A549 (cell line): ENCODE data around the gene MACF1. TPM values are rescaled to one million over a fixed set of nuclear protein-coding genes. Genes with fewer than 3 reads are reported as not detected.

Experiments
- ATAC-seq, 2 experiments: fragments of 200-7000 bp in 1 of 2; fragments of >200 bp in 1 of 2; cut with Nextera tagmentation in 1 of 2; cut with Tn5 transposase in 1 of 2; 3 replicates each; pipeline versions ENCODE4 v1.8.0 to v1.9.1; 2018 to 2020; ENCODE audit warnings: mild to moderate bottlenecking in 1 of 2, moderate library complexity in 1 of 2
- CTCF ChIA-PET: fragments of 300-600 bp; sonication (Branson Sonifier 250); formaldehyde crosslinking; extraction: SDS; loops from one replicate; lab custom pipeline; 2021; ENCODE audit warnings: antibody characterized with exemption, inconsistent platforms; lab: Yijun Ruan, JAX
- POLR2A ChIA-PET: fragments of 350-600 bp; formaldehyde crosslinking; extraction: SDS; loops from one replicate; lab custom pipeline; 2021; ENCODE audit warnings: antibody characterized with exemption, inconsistent platforms; lab: Yijun Ruan, JAX
- DNase-seq, 2 experiments: peaks; one replicate each; pipeline versions ENCODE4 v3.0.0 to v3.0.0-alpha.2; 2011 to 2016; ENCODE audit warnings: low read depth in 1 of 2, low spot score in 1 of 2
- FAIRE-seq: peaks from 2 replicates; lab custom pipeline; 2011; peaks lifted over from hg19 to GRCh38; lab: Jason Lieb, UNC
- H3K27ac ChIP-seq, 2 experiments: fragments of >200 bp; sonication (Bioruptor Twin); formaldehyde crosslinking; 3 replicates each; pipeline ENCODE4 v1.5.1; 2016 to 2017
- H3K4me1 ChIP-seq: fragments of >200 bp; sonication (Bioruptor Twin); formaldehyde crosslinking; 3 replicates; pipeline ENCODE4 v1.6.1; 2016
- H3K4me2 ChIP-seq: fragments of >200 bp; sonication (Bioruptor Twin); formaldehyde crosslinking; 3 replicates; pipeline ENCODE4 v1.6.1; 2016
- H3K4me3 ChIP-seq: fragments of >200 bp; sonication (Bioruptor Twin); formaldehyde crosslinking; 3 replicates; pipeline ENCODE4 v1.5.1; 2016
- H3K9me3 ChIP-seq: fragments of >200 bp; sonication (Bioruptor Twin); formaldehyde crosslinking; 3 replicates; pipeline ENCODE4 v1.6.1; 2016
- ATOH8 ChIP-seq: fragments of 250-450 bp; sonication (Bioruptor Pico); IDR thresholded peaks from 2 replicates; pipeline ENCODE4 v1.5.0; 2020; ENCODE audit warnings: low read depth, mild to moderate bottlenecking, moderate library complexity
- CBX2 ChIP-seq: fragments of 200-600 bp; sonication (generic); IDR thresholded peaks from 2 replicates; pipeline ENCODE4 v1.6.1; 2016; ENCODE audit warnings: low read depth, mild to moderate bottlenecking, borderline replicate concordance
- CBX8 ChIP-seq: fragments of 200-600 bp; sonication (generic); IDR thresholded peaks from 2 replicates; pipeline ENCODE4 v1.6.1; 2016
- CHD4 ChIP-seq: fragments of 200-600 bp; sonication (generic); IDR thresholded peaks from 2 replicates; pipeline ENCODE4 v1.6.1; 2016; ENCODE audit warnings: antibody characterized with exemption, mild to moderate bottlenecking, borderline replicate concordance
- CTCF ChIP-seq: fragments of >200 bp; sonication (Bioruptor Twin); formaldehyde crosslinking; IDR thresholded peaks from 3 replicates; pipeline ENCODE4 v1.5.1; 2016
- EHF ChIP-seq: fragments of 250-450 bp; sonication (Bioruptor Pico); IDR thresholded peaks from 2 replicates; pipeline ENCODE4 v1.5.0; 2020; ENCODE audit warnings: mild to moderate bottlenecking
- ELK1 ChIP-seq: fragments of 150-350 bp; IDR thresholded peaks from 2 replicates; pipeline ENCODE4 v1.6.1; 2014; ENCODE audit warnings: low read depth, mild to moderate bottlenecking, low read length
- FOSB ChIP-seq: fragments of 250-450 bp; sonication (Bioruptor Pico); IDR thresholded peaks from 2 replicates; pipeline ENCODE4 v1.5.0; 2020; ENCODE audit warnings: mild to moderate bottlenecking, moderate library complexity
- HES2 ChIP-seq: fragments of >200 bp; sonication (Bioruptor Twin); formaldehyde crosslinking; IDR thresholded peaks from 2 replicates; pipeline ENCODE4 v1.6.1; 2016
- HMGXB4 ChIP-seq: fragments of 250-450 bp; sonication (Bioruptor Pico); IDR thresholded peaks from 2 replicates; pipeline ENCODE4 v1.5.0; 2021; ENCODE audit warnings: mild to moderate bottlenecking, moderate library complexity, borderline replicate concordance
- JUN ChIP-seq, 2 experiments: fragments of >200 bp; sonication (Bioruptor Twin); formaldehyde crosslinking; IDR thresholded peaks; 2 replicates in 1 of 2; 3 replicates in 1 of 2; pipeline ENCODE4 v1.6.1; 2016 to 2017
- JUNB ChIP-seq: fragments of >200 bp; sonication (Bioruptor Twin); formaldehyde crosslinking; IDR thresholded peaks from 2 replicates; pipeline ENCODE4 v1.6.1; 2016
- KDM5A ChIP-seq: fragments of 200-600 bp; sonication (generic); IDR thresholded peaks from 2 replicates; pipeline ENCODE4 v1.6.1; 2016; ENCODE audit warnings: antibody characterized with exemption, mild to moderate bottlenecking
- MAX ChIP-seq: IDR thresholded peaks from 2 replicates; pipeline ENCODE4 v1.6.1; 2012
- MAZ ChIP-seq: fragments of 150-350 bp; IDR thresholded peaks from 2 replicates; pipeline ENCODE4 v1.6.1; 2014; ENCODE audit warnings: antibody characterized with exemption, low read depth, low read length, borderline replicate concordance
- NR3C1 ChIP-seq: fragments of >200 bp; sonication (Bioruptor Twin); formaldehyde crosslinking; IDR thresholded peaks from 3 replicates; pipeline ENCODE4 v1.6.1; 2017
- PHF8 ChIP-seq: fragments of 200-600 bp; sonication (generic); IDR thresholded peaks from 2 replicates; pipeline ENCODE4 v1.6.1; 2016; ENCODE audit warnings: low read depth, mild to moderate bottlenecking, antibody characterized with exemption, moderate library complexity, borderline replicate concordance
- POLR2AphosphoS2 ChIP-seq: conservative IDR thresholded peaks from 2 replicates; pipeline ENCODE4 v1.6.1; 2012; ENCODE audit warnings: low read length, improper control_type of control experiment, inconsistent platforms
- RARB ChIP-seq: fragments of 250-450 bp; sonication (Bioruptor Pico); IDR thresholded peaks from 2 replicates; pipeline ENCODE4 v1.8.0; 2021; ENCODE audit warnings: mild to moderate bottlenecking, moderate library complexity
- REST ChIP-seq: fragments of 200-600 bp; sonication (generic); IDR thresholded peaks from 2 replicates; pipeline ENCODE4 v1.6.1; 2016; ENCODE audit warnings: antibody characterized with exemption, mild to moderate bottlenecking, moderate library complexity
- TP53 ChIP-seq: fragments of 250-450 bp; sonication (Bioruptor Pico); IDR thresholded peaks from 2 replicates; pipeline ENCODE4 v1.5.0; 2021; ENCODE audit warnings: mild to moderate bottlenecking, moderate library complexity
- USF2 ChIP-seq: fragments of 450-650 bp; IDR thresholded peaks from 2 replicates; pipeline ENCODE4 v1.6.1; 2014; ENCODE audit warnings: antibody characterized with exemption
- ZFP36 ChIP-seq: fragments of 450-650 bp; IDR thresholded peaks from 2 replicates; pipeline ENCODE4 v1.6.1; 2014; ENCODE audit warnings: borderline replicate concordance; ENCODE audit not compliant: partially characterized antibody
- ZNF302 ChIP-seq: fragments of 250-450 bp; sonication (Bioruptor Pico); IDR thresholded peaks from 2 replicates; pipeline ENCODE4 v1.9.0; 2021; ENCODE audit warnings: inconsistent platforms, mild to moderate bottlenecking, moderate library complexity
- WGBS: methylation state at CpG from one replicate; pipeline ENCODE4 v1.1.6; 2017; ENCODE audit errors: missing lambda C conversion rate; 5-methylcytosine and 5-hydroxymethylcytosine counted together
- polyA plus RNA-seq, 4 experiments: library from polyadenylated mRNA; depleted of rRNA in 3 of 4; stranded (reverse); fragments of >200 nt; fragmentation: RNase III in 1 of 4; extraction: RNeasy Plus Mini Kit Qiagen cat#74134 plus additional on column Dnase treatment in 1 of 4; gene quantifications; 2 replicates in 3 of 4; 3 replicates in 1 of 4; pipeline ENCODE4 v1.2.3, GENCODE V29; 2011 to 2017

MACF1 gene
- polyA plus RNA-seq, 2 of the 4 experiments (the other 2 are of a cell fraction), result 45.7 to 64.2 TPM

GRCh38 chr1:39415553-39415952 is 211.1 kb downstream of the MACF1 start:
- no peak for ATAC-seq
- no peak overlapping the region for H3K27ac ChIP-seq
- no peak overlapping the region for H3K4me3 ChIP-seq
- TF ChIP-seq CBX8, result no peak
- TF ChIP-seq POLR2AphosphoS2, result no peak
- TF ChIP-seq HES2, result no peak
- no peak for TF ChIP-seq EHF (CRISPR knock-in tag)
- no peak for TF ChIP-seq CHD4
- TF ChIP-seq NR3C1, result no peak
- no peak for TF ChIP-seq USF2
- TF ChIP-seq REST, result no peak
- no peak for TF ChIP-seq ELK1
- no peak for TF ChIP-seq CBX2
- TF ChIP-seq HMGXB4 (CRISPR knock-in tag), result no peak
- TF ChIP-seq TP53 (CRISPR knock-in tag), result no peak
- no peak for TF ChIP-seq ZFP36
- no peak for TF ChIP-seq MAX
- TF ChIP-seq MAZ, result no peak
- TF ChIP-seq JUN (IDR thresholded peaks at IDR 0.05), result no peak
- TF ChIP-seq KDM5A, result no peak
- no peak for TF ChIP-seq PHF8
- TF ChIP-seq, all 56 proteins: peak for 0
- Histone ChIP-seq H3K9me3 (no peaks in the 10 kb centered on the region), H3K4me1 (peaks cover 42% of the 10 kb centered on the region; the same call in 2 of the 3 replicates), H3K4me2 (peak overlapping the region; percentile 24)
- 92% methylated on average over 9 of the region's 9 CpGs for WGBS
- CTCF ChIA-PET, result interaction anchor here (1.6 to 1.9 kb wide), 2 partner anchors 11 to 37 kb away, joined by 4 to 6 read pairs; no protein-coding TSS in a partner anchor
- FAIRE-seq (no peak), DNase-seq (no peak)
- POLR2A ChIA-PET, result no interaction called here

GRCh38 chr1:39416609-39417008 is 212.1 kb downstream of the MACF1 start:
- Histone ChIP-seq H3K4me2 (no peak overlapping the region; the same call in 2 of the 3 replicates), H3K4me1 (peaks cover 32% of the 10 kb centered on the region; the same call in 2 of the 3 replicates), H3K9me3 (no peaks in the 10 kb centered on the region), H3K4me3 (no peak overlapping the region), H3K27ac (no peak overlapping the region)
- FAIRE-seq, result no peak
- no peak for DNase-seq
- ChIA-PET POLR2A (no interaction called here), CTCF (interaction anchor here (0.6 kb wide), 1 partner anchor 280 kb away, joined by 3 read pairs; no protein-coding TSS in a partner anchor)
- ATAC-seq, result no peak
- TF ChIP-seq ATOH8 (CRISPR knock-in tag), result no peak
- no peak for TF ChIP-seq TP53 (CRISPR knock-in tag)
- TF ChIP-seq JUNB, result no peak
- no peak for TF ChIP-seq ZNF302 (CRISPR knock-in tag)
- no peak for TF ChIP-seq RARB (CRISPR knock-in tag)
- TF ChIP-seq FOSB (CRISPR knock-in tag), result no peak
- TF ChIP-seq CTCF, result no peak
